ENCODE results near the gene B3GNT3.

DNA sequence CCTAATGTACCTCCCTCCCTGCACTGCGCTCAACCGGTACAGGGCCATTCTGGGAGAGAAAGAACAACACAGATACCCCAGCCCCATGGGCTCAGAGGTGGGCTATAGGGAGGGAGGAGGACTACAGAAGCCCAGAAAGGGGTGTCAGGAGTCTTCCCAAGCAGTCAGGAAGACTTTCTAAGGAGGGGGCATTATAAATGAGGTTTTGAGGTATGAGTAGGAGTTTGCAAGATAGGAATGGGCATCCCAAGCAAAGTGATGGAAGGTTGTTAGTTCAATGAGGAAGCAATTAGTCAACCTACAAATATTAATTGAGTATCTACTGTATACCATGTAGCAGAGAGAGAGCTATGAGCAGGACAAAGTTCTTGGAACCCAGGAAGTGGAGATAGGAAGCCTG lies 6.3 kb upstream of the B3GNT3 start:
- TF ChIP-seq GABPA (IDR thresholded peaks at IDR 0.05; ENCODE audit: borderline replicate concordance, insufficient read depth, low read length) (no peak), EGR1 (IDR thresholded peaks at IDR 0.05; ENCODE audit: borderline replicate concordance, low read depth, low read length) (no peak), POLR2AphosphoS5 (IDR thresholded peaks at IDR 0.05; ENCODE audit: low read depth, low read length) (no peak), SP1 (IDR thresholded peaks at IDR 0.05; ENCODE audit: low read depth, low read length) (no peak), EZH2 (IDR thresholded peaks at IDR 0.05; ENCODE audit: low read depth, low read length, severe bottlenecking) (no peak), YY1 (IDR thresholded peaks at IDR 0.05; ENCODE audit: low read depth, low read length) (no peak), SIX5 (IDR thresholded peaks at IDR 0.05; ENCODE audit: low read depth, low read length) (no peak), CEBPB (IDR thresholded peaks at IDR 0.05; ENCODE audit: low read depth, low read length) (no peak), RFX5 (IDR thresholded peaks at IDR 0.05; ENCODE audit: borderline replicate concordance, low read depth, low read length) (no peak), SP4 (IDR thresholded peaks at IDR 0.05; ENCODE audit: low read length) (no peak)
- TF ChIP-seq, protein P1, sequence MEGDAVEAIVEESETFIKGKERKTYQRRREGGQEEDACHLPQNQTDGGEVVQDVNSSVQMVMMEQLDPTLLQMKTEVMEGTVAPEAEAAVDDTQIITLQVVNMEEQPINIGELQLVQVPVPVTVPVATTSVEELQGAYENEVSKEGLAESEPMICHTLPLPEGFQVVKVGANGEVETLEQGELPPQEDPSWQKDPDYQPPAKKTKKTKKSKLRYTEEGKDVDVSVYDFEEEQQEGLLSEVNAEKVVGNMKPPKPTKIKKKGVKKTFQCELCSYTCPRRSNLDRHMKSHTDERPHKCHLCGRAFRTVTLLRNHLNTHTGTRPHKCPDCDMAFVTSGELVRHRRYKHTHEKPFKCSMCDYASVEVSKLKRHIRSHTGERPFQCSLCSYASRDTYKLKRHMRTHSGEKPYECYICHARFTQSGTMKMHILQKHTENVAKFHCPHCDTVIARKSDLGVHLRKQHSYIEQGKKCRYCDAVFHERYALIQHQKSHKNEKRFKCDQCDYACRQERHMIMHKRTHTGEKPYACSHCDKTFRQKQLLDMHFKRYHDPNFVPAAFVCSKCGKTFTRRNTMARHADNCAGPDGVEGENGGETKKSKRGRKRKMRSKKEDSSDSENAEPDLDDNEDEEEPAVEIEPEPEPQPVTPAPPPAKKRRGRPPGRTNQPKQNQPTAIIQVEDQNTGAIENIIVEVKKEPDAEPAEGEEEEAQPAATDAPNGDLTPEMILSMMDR (IDR thresholded peaks at IDR 0.05; ENCODE audit: control extremely low read depth in 1 of 3, insufficient read depth in 1 of 3, low read depth in 1 of 3, low read length in 3 of 3): no peak
- TF ChIP-seq, protein P2, sequence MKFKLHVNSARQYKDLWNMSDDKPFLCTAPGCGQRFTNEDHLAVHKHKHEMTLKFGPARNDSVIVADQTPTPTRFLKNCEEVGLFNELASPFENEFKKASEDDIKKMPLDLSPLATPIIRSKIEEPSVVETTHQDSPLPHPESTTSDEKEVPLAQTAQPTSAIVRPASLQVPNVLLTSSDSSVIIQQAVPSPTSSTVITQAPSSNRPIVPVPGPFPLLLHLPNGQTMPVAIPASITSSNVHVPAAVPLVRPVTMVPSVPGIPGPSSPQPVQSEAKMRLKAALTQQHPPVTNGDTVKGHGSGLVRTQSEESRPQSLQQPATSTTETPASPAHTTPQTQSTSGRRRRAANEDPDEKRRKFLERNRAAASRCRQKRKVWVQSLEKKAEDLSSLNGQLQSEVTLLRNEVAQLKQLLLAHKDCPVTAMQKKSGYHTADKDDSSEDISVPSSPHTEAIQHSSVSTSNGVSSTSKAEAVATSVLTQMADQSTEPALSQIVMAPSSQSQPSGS (IDR thresholded peaks at IDR 0.05; ENCODE audit: low read length): no peak
